ENCODE data around the gene ZNRF1. TPM values are rescaled to one million over a fixed set of nuclear protein-coding genes. Genes with fewer than 3 reads are reported as not detected.

The ZNRF1 gene
- total and polyA plus RNA-seq, 2 of the 4 experiments (the other 2 are of a cell fraction), result 8.2 to 20.7 TPM

GRCh38 chr16:75080205-75081029 is 81.6 kb downstream of the ZNRF1 start:
- peaks cover 40 to 77% of the 10 kb centered on the region in 2 experiments for H3K79me1 ChIP-seq (ENCODE audit: low read depth in 1 of 2, low read length in 2 of 2)
- no peak overlapping the region for H2AK9ac ChIP-seq (replicated peaks; ENCODE audit: low read depth, low read length, poor library complexity)
- 0 out of 2 replicates have a peak overlapping the region, but pooled peaks have one; percentile 58 for H2AK5ac ChIP-seq (ENCODE audit: low read depth, low read length)
- peaks cover 14% of the 10 kb centered on the region for H3K4me1 ChIP-seq (ENCODE audit: control insufficient read depth, insufficient read depth, low read length)
- H4K8ac ChIP-seq (ENCODE audit: low read depth in 2 of 2, low read length in 2 of 2), result peak overlapping the region in 1 of 2 experiments; percentile 26; a peak in 1 of 4 replicates
- H3K9ac ChIP-seq (ENCODE audit: low read depth, low read length), result no peak overlapping the region
- WGBS, 2 experiments (ENCODE audit: extremely low coverage in 2 of 2, insufficient read length in 1 of 2), result 90% methylated on average over 4 of the region's 8 CpGs; no CpG with 5 or more reads in 1 of the 2 experiments
- no peak overlapping the region; the same call in 1 of the 2 replicates for H3K4me2 ChIP-seq (ENCODE audit: low read depth, low read length)
- peak; percentile 91 for DNase-seq
- 0 out of 2 replicates have a peak overlapping the region, but pooled peaks have one; percentile 54 for H3K14ac ChIP-seq (replicated peaks; ENCODE audit: low read depth, low read length)
- H2AFZ ChIP-seq (replicated peaks; ENCODE audit: low read length, poor library complexity), result peak overlapping the region; percentile 13
- H4K5ac ChIP-seq (ENCODE audit: low read depth, low read length), result no peak overlapping the region
- ATAC-seq (ENCODE audit: low read depth), result peak; percentile 94
- ChIA-PET POLR2A (ENCODE audit: unreplicated experiment) (no interaction called here), CTCF (interaction anchor here (1.0 kb wide), 1 partner anchor 18 kb away, joined by 3 read pairs; no protein-coding TSS in a partner anchor)
- no peaks in the 10 kb centered on the region for H3K27me3 ChIP-seq (ENCODE audit: control insufficient read depth, insufficient read depth, low read length)
- dilution Hi-C loops (cut with HindIII; ENCODE audit: low sequenced_read_pairs, unreplicated experiment), result no loop called here
- H3K9me3 ChIP-seq (ENCODE audit: control insufficient read depth, insufficient read depth, low read length), result no peaks in the 10 kb centered on the region
- H3K36me3 ChIP-seq (ENCODE audit: control insufficient read depth, insufficient read depth, low read length), result peaks cover 2% of the 10 kb centered on the region; the same call in 1 of the 2 replicates
- H3K4me3 ChIP-seq (ENCODE audit: insufficient read depth, low read depth, low read length), result no peak overlapping the region
- no peak overlapping the region; the same call in 1 of the 2 replicates for H3K27ac ChIP-seq (ENCODE audit: insufficient read depth, low read length)
- H3K23ac ChIP-seq (ENCODE audit: low read depth, low read length), result no peak overlapping the region
- H3K9me1 ChIP-seq (ENCODE audit: insufficient read depth, low read length), result peaks cover 27% of the 10 kb centered on the region
- no peak overlapping the region for H2BK15ac ChIP-seq (ENCODE audit: low read depth, low read length)
- H3K56ac ChIP-seq (ENCODE audit: extremely low read depth, insufficient read depth, low read length), result no peak overlapping the region
- H3K4ac ChIP-seq (ENCODE audit: low read depth, low read length), result peak overlapping the region; percentile 15; the same call in 1 of the 2 replicates
- no peak overlapping the region for H2BK20ac ChIP-seq (ENCODE audit: low read depth, low read length)
- no peak overlapping the region for H2BK120ac ChIP-seq (ENCODE audit: low read depth, low read length)
- no TSS peak for BruUV-seq (replicated peaks)
- H2BK5ac ChIP-seq (ENCODE audit: low read depth, low read length, poor library complexity, severe bottlenecking), result peak overlapping the region; percentile 34
- no peak overlapping the region for H3K18ac ChIP-seq (ENCODE audit: low read depth, low read length)
- H4K91ac ChIP-seq (ENCODE audit: insufficient read depth, low read depth, low read length), result no peak overlapping the region
- H4K20me1 ChIP-seq (ENCODE audit: insufficient read depth, low read length), result peaks cover 22% of the 10 kb centered on the region
- intact Hi-C loops (cut with micrococcal nuclease), result no loop called here
- in situ Hi-C loops (cut with MboI; ENCODE audit: low sequenced_read_pairs), result no loop called here
- TF ChIP-seq POLR2A (IDR thresholded peaks at IDR 0.05; ENCODE audit: low read depth, low read length) (no peak), CEBPB (IDR thresholded peaks at IDR 0.05; ENCODE audit: low read depth, low read length) (0 out of 2 replicates have a peak, but pooled peaks have one; percentile 4), FOS (IDR thresholded peaks at IDR 0.05; ENCODE audit: low read depth, low read length) (peak; percentile 29; the same call in 1 of the 2 replicates), MAFK (IDR thresholded peaks at IDR 0.05; ENCODE audit: low read depth, low read length) (no peak), MXI1 (IDR thresholded peaks at IDR 0.05; ENCODE audit: borderline replicate concordance, low read depth, low read length) (peak; percentile 66; the same call in 1 of the 2 replicates), MAZ (IDR thresholded peaks at IDR 0.05; ENCODE audit: borderline replicate concordance, low read depth, low read length) (no peak), ELK1 (IDR thresholded peaks at IDR 0.05; ENCODE audit: borderline replicate concordance, low read depth, low read length) (no peak), BHLHE40 (IDR thresholded peaks at IDR 0.05; ENCODE audit: low read depth, low read length) (no peak), NFE2L2 (IDR thresholded peaks at IDR 0.05; ENCODE audit: low read depth, low read length) (no peak), CHD1 (IDR thresholded peaks at IDR 0.05; ENCODE audit: low read depth, low read length) (no peak), SMC3 (IDR thresholded peaks at IDR 0.05; ENCODE audit: low read depth, low read length) (no peak), RAD21 (IDR thresholded peaks at IDR 0.05; ENCODE audit: low read length) (no peak)
- TF ChIP-seq, protein P1, sequence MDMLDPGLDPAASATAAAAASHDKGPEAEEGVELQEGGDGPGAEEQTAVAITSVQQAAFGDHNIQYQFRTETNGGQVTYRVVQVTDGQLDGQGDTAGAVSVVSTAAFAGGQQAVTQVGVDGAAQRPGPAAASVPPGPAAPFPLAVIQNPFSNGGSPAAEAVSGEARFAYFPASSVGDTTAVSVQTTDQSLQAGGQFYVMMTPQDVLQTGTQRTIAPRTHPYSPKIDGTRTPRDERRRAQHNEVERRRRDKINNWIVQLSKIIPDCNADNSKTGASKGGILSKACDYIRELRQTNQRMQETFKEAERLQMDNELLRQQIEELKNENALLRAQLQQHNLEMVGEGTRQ (IDR thresholded peaks at IDR 0.05; ENCODE audit: low read depth, low read length), result no peak
- TF ChIP-seq, protein P2, sequence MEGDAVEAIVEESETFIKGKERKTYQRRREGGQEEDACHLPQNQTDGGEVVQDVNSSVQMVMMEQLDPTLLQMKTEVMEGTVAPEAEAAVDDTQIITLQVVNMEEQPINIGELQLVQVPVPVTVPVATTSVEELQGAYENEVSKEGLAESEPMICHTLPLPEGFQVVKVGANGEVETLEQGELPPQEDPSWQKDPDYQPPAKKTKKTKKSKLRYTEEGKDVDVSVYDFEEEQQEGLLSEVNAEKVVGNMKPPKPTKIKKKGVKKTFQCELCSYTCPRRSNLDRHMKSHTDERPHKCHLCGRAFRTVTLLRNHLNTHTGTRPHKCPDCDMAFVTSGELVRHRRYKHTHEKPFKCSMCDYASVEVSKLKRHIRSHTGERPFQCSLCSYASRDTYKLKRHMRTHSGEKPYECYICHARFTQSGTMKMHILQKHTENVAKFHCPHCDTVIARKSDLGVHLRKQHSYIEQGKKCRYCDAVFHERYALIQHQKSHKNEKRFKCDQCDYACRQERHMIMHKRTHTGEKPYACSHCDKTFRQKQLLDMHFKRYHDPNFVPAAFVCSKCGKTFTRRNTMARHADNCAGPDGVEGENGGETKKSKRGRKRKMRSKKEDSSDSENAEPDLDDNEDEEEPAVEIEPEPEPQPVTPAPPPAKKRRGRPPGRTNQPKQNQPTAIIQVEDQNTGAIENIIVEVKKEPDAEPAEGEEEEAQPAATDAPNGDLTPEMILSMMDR (conservative IDR thresholded peaks at IDR 0.05; ENCODE audit: low read depth, low read length), result no peak
